SU-DHL-6 (cell line): ENCODE measurements around the gene STX16.

Experiments used
- CTCF ChIP-seq: fragments of 200-600 bp; sonication (generic); IDR thresholded peaks from one replicate; pipeline ENCODE4 v1.5.1; 2017; ENCODE audit warnings: antibody characterized with exemption, mild to moderate bottlenecking, low read length, moderate library complexity; ENCODE audit not compliant: insufficient read depth, poor library complexity, severe bottlenecking
- EZH2phosphoT487 ChIP-seq: fragments of 200-600 bp; sonication (generic), shearing (Covaris generic); conservative IDR thresholded peaks from 2 replicates; pipeline ENCODE4 v1.6.1; 2018; ENCODE audit warnings: mild to moderate bottlenecking, antibody characterized with exemption, low read length, moderate library complexity, mixed read lengths

- TF ChIP-seq CTCF (no peak), EZH2phosphoT487 (no peak)
Observed at GRCh38 chr20:58661598-58662473, 10.8 kb downstream of the STX16 start.
